ENCODE measurements around the gene PDZD7. TPM values are rescaled to one million over a fixed set of nuclear protein-coding genes. Genes with fewer than 3 reads are reported as not detected.

PDZD7 gene
- total RNA-seq, 1 donor from 2014 or later: 1.9 TPM

DNA sequence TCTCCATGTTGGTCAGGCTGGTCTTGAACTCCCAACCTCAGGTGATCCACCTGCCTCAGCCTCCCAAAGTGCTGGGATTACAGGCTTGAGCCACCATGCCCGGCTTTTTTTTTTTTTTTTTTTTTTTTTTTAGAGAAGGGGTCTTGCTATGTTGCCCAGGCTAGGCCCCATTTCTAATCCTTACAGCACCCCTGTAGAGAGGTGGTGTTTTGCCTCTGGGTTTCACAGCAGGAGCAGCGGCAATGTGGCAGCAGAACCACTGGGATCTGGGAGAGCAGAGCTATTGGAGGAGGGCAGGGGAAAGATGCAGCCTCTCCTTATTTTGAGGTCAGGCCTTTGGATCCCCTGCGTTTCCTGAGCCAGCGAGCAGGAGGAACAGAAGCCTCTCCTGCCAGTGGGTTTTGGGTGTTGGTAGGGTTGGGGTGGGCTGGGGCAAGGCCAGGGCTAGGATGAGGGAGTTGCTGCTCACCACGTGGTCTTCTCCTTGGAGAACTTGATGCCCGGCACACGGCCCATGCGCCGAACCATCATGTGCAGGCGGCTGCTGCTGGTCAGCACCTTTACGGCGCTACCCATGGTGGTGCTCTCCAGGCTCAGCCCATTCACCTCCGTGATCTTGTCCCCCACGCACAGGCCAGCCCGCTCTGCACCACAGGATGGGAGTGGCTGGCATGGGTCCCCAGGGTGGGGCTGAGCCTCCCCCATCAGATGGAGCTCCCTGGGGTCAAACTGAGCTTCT, 7.8 kb downstream of the PDZD7 start:
- TF ChIP-seq CTCF (IDR thresholded peaks at IDR 0.05): no peak
- Mint-ChIP-seq H3K27ac (ENCODE audit: unreplicated experiment) (no peak overlapping the region), H3K27me3 (ENCODE audit: unreplicated experiment) (no peaks in the 10 kb centered on the region), H3K9me3 (ENCODE audit: unreplicated experiment) (no peaks in the 10 kb centered on the region), H3K4me1 (ENCODE audit: unreplicated experiment) (peaks cover 10% of the 10 kb centered on the region), H3K36me3 (ENCODE audit: unreplicated experiment) (no peaks in the 10 kb centered on the region), H3K4me3 (ENCODE audit: unreplicated experiment) (no peak overlapping the region)
- DNase-seq (ENCODE audit: extremely low spot score, unreplicated experiment): no peak

GRCh38 chr10:101021692-101022251, 9.2 kb downstream of the PDZD7 start:
- Mint-ChIP-seq H3K4me1 (ENCODE audit: unreplicated experiment) (peaks cover 10% of the 10 kb centered on the region), H3K27ac (ENCODE audit: unreplicated experiment) (no peak overlapping the region), H3K9me3 (ENCODE audit: unreplicated experiment) (no peaks in the 10 kb centered on the region), H3K36me3 (ENCODE audit: unreplicated experiment) (no peaks in the 10 kb centered on the region), H3K4me3 (ENCODE audit: unreplicated experiment) (no peak overlapping the region), H3K27me3 (ENCODE audit: unreplicated experiment) (no peaks in the 10 kb centered on the region)
- no peak for TF ChIP-seq CTCF (IDR thresholded peaks at IDR 0.05)
- peak; percentile 80 for DNase-seq (ENCODE audit: extremely low spot score, unreplicated experiment)

DNA sequence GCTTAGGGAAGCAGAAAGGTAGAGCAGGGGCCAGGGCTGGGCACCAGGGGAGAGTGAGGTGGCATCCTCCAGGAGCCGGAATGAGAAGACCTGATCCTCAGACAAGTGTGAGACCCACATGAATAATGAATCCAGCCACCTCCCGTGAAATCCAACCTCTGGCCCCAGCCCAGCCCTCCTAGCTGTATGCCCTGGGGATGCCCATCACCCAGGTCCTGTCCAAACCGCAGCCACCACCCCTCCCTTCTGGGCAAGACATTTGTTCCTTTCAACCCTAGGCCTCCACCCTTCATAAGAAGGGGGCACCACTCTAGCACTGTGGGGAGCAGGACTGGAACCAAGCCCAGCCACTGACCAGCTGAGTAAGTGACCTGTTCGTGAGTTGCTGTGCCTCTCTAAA, 9.7 kb downstream of the PDZD7 start:
- H3K9me3 Mint-ChIP-seq (ENCODE audit: unreplicated experiment): no peaks in the 10 kb centered on the region

DNA sequence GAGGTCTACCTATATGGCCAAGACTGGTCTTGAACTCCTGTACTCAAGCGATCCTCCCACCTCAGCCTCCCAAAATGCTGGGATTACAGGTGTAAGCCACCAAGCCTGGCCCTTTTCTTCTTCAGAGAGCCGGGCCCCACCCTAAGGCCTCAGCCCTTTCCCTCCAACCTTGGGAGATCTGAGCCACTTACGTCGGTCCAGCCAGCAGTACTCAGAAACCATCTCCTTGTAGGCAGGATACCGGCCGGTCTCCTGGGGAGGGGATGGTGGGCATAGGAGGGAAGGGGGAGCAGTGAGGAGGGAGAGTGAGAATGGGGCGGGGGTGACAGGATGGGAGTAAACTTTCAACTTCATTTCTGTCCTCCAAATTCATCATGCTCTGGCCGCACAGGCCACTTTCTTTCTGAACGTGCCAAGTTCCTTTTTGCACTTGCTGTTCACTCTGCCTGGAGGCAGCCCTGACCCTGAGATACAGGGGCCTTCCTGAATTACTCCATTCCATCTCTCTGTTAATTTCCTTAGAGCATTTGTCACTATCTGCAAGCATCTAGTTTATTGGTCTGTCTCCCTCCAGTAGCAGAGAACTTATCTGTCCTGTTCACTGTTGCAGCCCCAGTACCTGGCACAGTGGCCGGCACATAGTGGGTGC, 10.4 kb downstream of the PDZD7 start:
- Mint-ChIP-seq H3K27me3 (ENCODE audit: unreplicated experiment) (no peaks in the 10 kb centered on the region), H3K9me3 (ENCODE audit: unreplicated experiment) (no peaks in the 10 kb centered on the region), H3K4me1 (ENCODE audit: unreplicated experiment) (peaks cover 10% of the 10 kb centered on the region), H3K36me3 (ENCODE audit: unreplicated experiment) (no peaks in the 10 kb centered on the region), H3K27ac (ENCODE audit: unreplicated experiment) (no peak overlapping the region), H3K4me3 (ENCODE audit: unreplicated experiment) (no peak overlapping the region)
- no peak for DNase-seq (ENCODE audit: extremely low spot score, unreplicated experiment)
- TF ChIP-seq CTCF (IDR thresholded peaks at IDR 0.05): no peak

More for the DNA sequence above, 9.7 kb downstream of the PDZD7 start:
- no peak for TF ChIP-seq CTCF (IDR thresholded peaks at IDR 0.05)
- no peak overlapping the region for H3K4me3 Mint-ChIP-seq (ENCODE audit: unreplicated experiment)
- peaks cover 10% of the 10 kb centered on the region for H3K4me1 Mint-ChIP-seq (ENCODE audit: unreplicated experiment)
- H3K27me3 Mint-ChIP-seq (ENCODE audit: unreplicated experiment): no peaks in the 10 kb centered on the region
- H3K27ac Mint-ChIP-seq (ENCODE audit: unreplicated experiment): no peak overlapping the region
- H3K36me3 Mint-ChIP-seq (ENCODE audit: unreplicated experiment): no peaks in the 10 kb centered on the region
- no peak for DNase-seq (ENCODE audit: extremely low spot score, unreplicated experiment)

DNA sequence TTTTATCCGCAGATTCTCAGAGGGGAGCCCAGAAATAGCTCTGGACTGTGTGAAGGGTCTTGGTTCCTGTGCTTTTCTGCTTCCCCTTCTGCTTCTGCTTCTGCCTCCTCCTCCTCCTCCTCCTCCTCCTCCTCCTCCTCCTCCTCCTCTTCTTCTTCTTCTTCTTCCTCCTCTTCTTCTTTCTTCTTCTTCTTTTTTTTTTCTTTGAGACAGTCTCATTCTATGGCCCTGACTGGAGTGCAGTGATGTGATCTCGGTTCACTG, 11.6 kb downstream of the PDZD7 start:
- H3K4me1 Mint-ChIP-seq (ENCODE audit: unreplicated experiment): peaks cover 19% of the 10 kb centered on the region
- DNase-seq (ENCODE audit: extremely low spot score, unreplicated experiment): no peak
- no peak overlapping the region for H3K4me3 Mint-ChIP-seq (ENCODE audit: unreplicated experiment)
- no peaks in the 10 kb centered on the region for H3K9me3 Mint-ChIP-seq (ENCODE audit: unreplicated experiment)
- no peak overlapping the region for H3K27ac Mint-ChIP-seq (ENCODE audit: unreplicated experiment)
- no peaks in the 10 kb centered on the region for H3K36me3 Mint-ChIP-seq (ENCODE audit: unreplicated experiment)
- no peak for TF ChIP-seq CTCF (IDR thresholded peaks at IDR 0.05)
- H3K27me3 Mint-ChIP-seq (ENCODE audit: unreplicated experiment): no peaks in the 10 kb centered on the region

Measured in osteocyte (in vitro differentiated cells).